NB4 (cell line): Measurements from ENCODE around the gene SLC27A1.

Experiments used
- DNase-seq: peaks from one replicate; pipeline ENCODE4 v3.0.0; 2010; ENCODE audit warnings: low read depth
- H3K4me3 ChIP-seq: one replicate; pipeline ENCODE4 v1.5.1; 2011; ENCODE audit warnings: mild to moderate bottlenecking, low read depth, low read length, moderate library complexity
- MYC ChIP-seq: IDR thresholded peaks from 2 replicates; pipeline ENCODE4 v1.6.1; 2011; ENCODE audit warnings: low read depth, low read length
- POLR2A ChIP-seq: IDR thresholded peaks from 2 replicates; pipeline ENCODE4 v1.6.1; 2011; ENCODE audit warnings: mild to moderate bottlenecking; ENCODE audit not compliant: insufficient read length; ENCODE audit errors: extremely low read depth
- TF ChIP-seq, protein P1 (sequence below): IDR thresholded peaks from 2 replicates; pipeline ENCODE4 v1.6.1; 2011; ENCODE audit warnings: low read depth, low read length
- TF ChIP-seq, protein P2 (sequence below): IDR thresholded peaks from one replicate; pipeline ENCODE4 v1.5.1; 2012; ENCODE audit warnings: low read depth, low read length

SLC27A1 gene

GRCh38 chr19:17542793-17543582, 72.7 kb downstream of the SLC27A1 start:
- no peak for TF ChIP-seq MYC
- TF ChIP-seq, protein P1, sequence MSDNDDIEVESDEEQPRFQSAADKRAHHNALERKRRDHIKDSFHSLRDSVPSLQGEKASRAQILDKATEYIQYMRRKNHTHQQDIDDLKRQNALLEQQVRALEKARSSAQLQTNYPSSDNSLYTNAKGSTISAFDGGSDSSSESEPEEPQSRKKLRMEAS = no peak
- TF ChIP-seq, protein P2, sequence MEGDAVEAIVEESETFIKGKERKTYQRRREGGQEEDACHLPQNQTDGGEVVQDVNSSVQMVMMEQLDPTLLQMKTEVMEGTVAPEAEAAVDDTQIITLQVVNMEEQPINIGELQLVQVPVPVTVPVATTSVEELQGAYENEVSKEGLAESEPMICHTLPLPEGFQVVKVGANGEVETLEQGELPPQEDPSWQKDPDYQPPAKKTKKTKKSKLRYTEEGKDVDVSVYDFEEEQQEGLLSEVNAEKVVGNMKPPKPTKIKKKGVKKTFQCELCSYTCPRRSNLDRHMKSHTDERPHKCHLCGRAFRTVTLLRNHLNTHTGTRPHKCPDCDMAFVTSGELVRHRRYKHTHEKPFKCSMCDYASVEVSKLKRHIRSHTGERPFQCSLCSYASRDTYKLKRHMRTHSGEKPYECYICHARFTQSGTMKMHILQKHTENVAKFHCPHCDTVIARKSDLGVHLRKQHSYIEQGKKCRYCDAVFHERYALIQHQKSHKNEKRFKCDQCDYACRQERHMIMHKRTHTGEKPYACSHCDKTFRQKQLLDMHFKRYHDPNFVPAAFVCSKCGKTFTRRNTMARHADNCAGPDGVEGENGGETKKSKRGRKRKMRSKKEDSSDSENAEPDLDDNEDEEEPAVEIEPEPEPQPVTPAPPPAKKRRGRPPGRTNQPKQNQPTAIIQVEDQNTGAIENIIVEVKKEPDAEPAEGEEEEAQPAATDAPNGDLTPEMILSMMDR = no peak
- TF ChIP-seq POLR2A = no peak
- DNase-seq = no peak
- H3K4me3 ChIP-seq = no peak overlapping the region

GRCh38 chr19:17543986-17544385, 73.7 kb downstream of the SLC27A1 start:
- no peak overlapping the region for H3K4me3 ChIP-seq
- TF ChIP-seq POLR2A = no peak
- no peak for TF ChIP-seq MYC
- TF ChIP-seq, protein P1 = no peak
- TF ChIP-seq, protein P2 = no peak
- DNase-seq = no peak

GRCh38 chr19:17544418-17544817, 74.1 kb downstream of the SLC27A1 start:
- DNase-seq = no peak
- no peak overlapping the region for H3K4me3 ChIP-seq
- no peak for TF ChIP-seq MYC
- TF ChIP-seq, protein P1 = no peak
- TF ChIP-seq, protein P2 = no peak
- TF ChIP-seq POLR2A = no peak

DNA sequence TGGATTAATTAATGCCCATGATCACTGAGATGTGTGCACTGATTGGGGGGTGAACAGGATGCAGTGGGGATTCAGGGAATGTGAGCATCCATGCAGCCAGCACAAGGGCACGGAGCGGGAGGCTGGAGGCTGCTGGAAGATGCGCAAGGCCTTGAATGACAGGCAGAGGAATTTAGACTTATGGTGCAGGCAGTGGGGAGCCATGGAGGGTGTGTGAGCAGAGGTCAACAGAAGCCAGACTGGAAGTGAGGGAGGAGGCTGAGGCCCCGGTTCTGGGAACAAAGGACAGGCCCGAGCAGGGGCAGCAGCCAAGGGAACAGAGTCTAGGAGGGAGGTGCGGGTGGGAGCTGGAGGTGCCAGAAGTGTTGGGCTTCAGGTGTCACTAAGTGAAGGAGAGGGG, 77.8 kb downstream of the SLC27A1 start:
- H3K4me3 ChIP-seq = no peak overlapping the region
- DNase-seq = no peak
- no peak for TF ChIP-seq MYC
- no peak for TF ChIP-seq POLR2A
- TF ChIP-seq, protein P2 = no peak
- TF ChIP-seq, protein P1 = no peak

DNA sequence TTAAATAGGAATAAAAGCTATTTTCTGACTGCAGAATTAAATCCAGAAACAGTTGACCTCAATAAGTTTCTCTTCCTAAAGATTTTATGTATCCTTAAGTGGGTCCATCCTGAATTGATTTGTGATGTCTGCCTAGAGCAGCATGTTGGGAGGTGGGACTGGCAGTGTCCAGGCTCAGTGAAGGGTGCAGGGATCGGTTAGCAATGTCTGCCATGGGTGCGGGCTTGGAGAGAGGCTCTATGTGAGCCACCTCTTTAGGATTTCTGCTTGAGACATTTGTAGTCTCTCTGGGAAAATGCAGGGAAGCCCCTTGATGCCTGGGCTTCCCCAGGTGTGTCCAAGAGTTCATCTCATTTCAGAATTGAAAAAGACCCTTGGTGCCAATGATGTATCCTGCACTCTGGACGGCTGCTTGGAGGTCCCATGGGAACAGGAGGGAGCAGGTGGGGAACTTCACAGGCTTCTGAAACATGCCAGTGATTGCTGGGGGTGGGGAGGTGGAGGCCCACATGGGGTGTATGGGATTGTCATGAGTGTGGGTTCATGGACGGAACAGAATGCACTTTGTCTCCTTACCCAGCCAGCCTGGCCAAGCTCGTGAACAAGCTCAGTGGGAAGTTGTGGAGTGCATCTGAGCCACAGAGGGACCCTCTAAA, 78.9 kb downstream of the SLC27A1 start:
- H3K4me3 ChIP-seq = no peak overlapping the region
- no peak for DNase-seq
- TF ChIP-seq, protein P2 = no peak
- no peak for TF ChIP-seq POLR2A
- no peak for TF ChIP-seq MYC
- TF ChIP-seq, protein P1 = no peak
